Progenitor cell of endocrine pancreas (in vitro differentiated cells): ENCODE measurements around the gene HIVEP3. TPM values are rescaled to one million over a fixed set of nuclear protein-coding genes. Genes with fewer than 3 reads are reported as not detected.

ENCODE experiments used
- DNase-seq: peaks from one replicate; pipeline ENCODE4 v3.0.0; 2021; ENCODE audit warnings: low spot score; ENCODE audit not compliant: unreplicated experiment
- H3K27ac Mint-ChIP-seq: 2 replicates; pipeline ENCODE4 v1.8.0; 2021; ENCODE audit warnings: mild to moderate bottlenecking, moderate library complexity, mixed read lengths
- H3K27me3 Mint-ChIP-seq: 2 replicates; pipeline ENCODE4 v1.8.0; 2021; ENCODE audit warnings: mixed read lengths
- H3K36me3 Mint-ChIP-seq: 2 replicates; pipeline ENCODE4 v1.8.0; 2022; ENCODE audit warnings: mixed read lengths; ENCODE audit not compliant: insufficient read depth
- H3K4me1 Mint-ChIP-seq: 2 replicates; pipeline ENCODE4 v1.8.0; 2021; ENCODE audit warnings: low read depth, mixed read lengths
- H3K4me3 Mint-ChIP-seq: 2 replicates; pipeline ENCODE4 v1.8.0; 2021; ENCODE audit warnings: low read depth, mild to moderate bottlenecking, moderate library complexity, mixed read lengths
- H3K9me3 Mint-ChIP-seq: 2 replicates; pipeline ENCODE4 v1.8.0; 2021; ENCODE audit warnings: low read depth, mixed read lengths
- CTCF ChIP-seq: fragments of 200-600 bp; sonication (generic); IDR thresholded peaks from one replicate; pipeline ENCODE4 v1.5.0; 2021; ENCODE audit warnings: antibody characterized with exemption, mild to moderate bottlenecking; ENCODE audit not compliant: unreplicated experiment
- total RNA-seq: library from RNA; stranded (reverse); gene quantifications from 2 replicates; pipeline ENCODE4 v1.2.1, GENCODE V29; 2021

The HIVEP3 gene
- total RNA-seq, 1 donor from 2014 or later: 1.1 TPM

- no peak for TF ChIP-seq CTCF
- no peak overlapping the region for H3K4me3 Mint-ChIP-seq
- no peaks in the 10 kb centered on the region for H3K4me1 Mint-ChIP-seq
- no peaks in the 10 kb centered on the region for H3K36me3 Mint-ChIP-seq
- H3K27me3 Mint-ChIP-seq: peaks cover 51% of the 10 kb centered on the region
- DNase-seq: no peak
- H3K27ac Mint-ChIP-seq: no peak overlapping the region
- no peaks in the 10 kb centered on the region for H3K9me3 Mint-ChIP-seq
Observed at GRCh38 chr1:41537251-41537650, 381.5 kb downstream of the HIVEP3 start.

GRCh38 chr1:41536361-41536802 lies 382.3 kb downstream of the HIVEP3 start:
- H3K27ac Mint-ChIP-seq: no peak overlapping the region
- TF ChIP-seq CTCF: no peak
- H3K9me3 Mint-ChIP-seq: no peaks in the 10 kb centered on the region
- DNase-seq: no peak
- no peaks in the 10 kb centered on the region for H3K4me1 Mint-ChIP-seq
- H3K36me3 Mint-ChIP-seq: no peaks in the 10 kb centered on the region
- no peak overlapping the region for H3K4me3 Mint-ChIP-seq
- peaks cover 53% of the 10 kb centered on the region for H3K27me3 Mint-ChIP-seq

- peaks cover 58% of the 10 kb centered on the region for H3K27me3 Mint-ChIP-seq
- H3K9me3 Mint-ChIP-seq: no peaks in the 10 kb centered on the region
- H3K4me1 Mint-ChIP-seq: no peaks in the 10 kb centered on the region
- H3K27ac Mint-ChIP-seq: no peak overlapping the region
- DNase-seq: no peak
- TF ChIP-seq CTCF: no peak
- H3K36me3 Mint-ChIP-seq: no peaks in the 10 kb centered on the region
- H3K4me3 Mint-ChIP-seq: no peak overlapping the region
Observed at GRCh38 chr1:41535716-41536115, 383.0 kb downstream of the HIVEP3 start.

- Mint-ChIP-seq H3K4me3 (no peak overlapping the region), H3K9me3 (no peaks in the 10 kb centered on the region), H3K27me3 (peaks cover 61% of the 10 kb centered on the region), H3K36me3 (no peaks in the 10 kb centered on the region), H3K4me1 (no peaks in the 10 kb centered on the region), H3K27ac (no peak overlapping the region)
- no peak for DNase-seq
- no peak for TF ChIP-seq CTCF
Observed at GRCh38 chr1:41535276-41535675, 383.4 kb downstream of the HIVEP3 start.

GRCh38 chr1:41534181-41535076 lies 384.3 kb downstream of the HIVEP3 start:
- Mint-ChIP-seq H3K27ac (no peak overlapping the region), H3K4me3 (no peak overlapping the region), H3K27me3 (peaks cover 61% of the 10 kb centered on the region), H3K4me1 (no peaks in the 10 kb centered on the region), H3K36me3 (no peaks in the 10 kb centered on the region), H3K9me3 (no peaks in the 10 kb centered on the region)
- no peak for TF ChIP-seq CTCF
- no peak for DNase-seq
